Keratinocyte (primary cell): ENCODE data around the gene HOXD8. TPM values are rescaled to one million over a fixed set of nuclear protein-coding genes. Genes with fewer than 3 reads are reported as not detected.
A peak's percentile ranks its signal among the peaks of the same experiment; 100 is the strongest.

Source experiments
- DNase-seq: peaks from one replicate; pipeline ENCODE4 v3.0.0-alpha.2; 2011; ENCODE audit warnings: low read depth, missing footprints, low spot score
- FAIRE-seq: peaks from 2 replicates; lab custom pipeline; 2011; peaks lifted over from hg19 to GRCh38; lab: Jason Lieb, UNC
- H2AFZ ChIP-seq: 2 replicates; pipeline ENCODE4 v1.6.0; 2012; ENCODE audit warnings: low read length, control low read depth, inconsistent platforms; ENCODE audit not compliant: control insufficient read depth
- H3K27ac ChIP-seq: 2 replicates; pipeline ENCODE4 v1.5.1; 2011; ENCODE audit warnings: low read length; ENCODE audit not compliant: control insufficient read depth, insufficient read depth
- H3K27me3 ChIP-seq: 3 replicates; pipeline ENCODE4 v1.6.0; 2011; ENCODE audit warnings: low read length; ENCODE audit not compliant: control insufficient read depth, insufficient read depth; ENCODE audit errors: extremely low read depth
- H3K36me3 ChIP-seq, 2 experiments: 2 replicates in 1 of 2; 3 replicates in 1 of 2; pipeline ENCODE4 v1.5.1; 2011; ENCODE audit warnings: low read length in 2 of 2, mild to moderate bottlenecking in 1 of 2; ENCODE audit not compliant: control insufficient read depth in 2 of 2, insufficient read depth in 2 of 2; ENCODE audit errors: extremely low read depth in 1 of 2
- H3K4me1 ChIP-seq: 3 replicates; pipeline ENCODE4 v1.5.1; 2011; ENCODE audit warnings: low read length; ENCODE audit not compliant: control insufficient read depth, insufficient read depth; ENCODE audit errors: extremely low read depth
- H3K4me2 ChIP-seq: 3 replicates; pipeline ENCODE4 v1.6.0; 2011; ENCODE audit warnings: low read depth, low read length; ENCODE audit not compliant: control insufficient read depth, insufficient read depth; ENCODE audit errors: extremely low read depth
- H3K4me3 ChIP-seq, 3 experiments: fragments of 200-600 bp in 1 of 3; sonication (generic) in 1 of 3; 2 replicates in 2 of 3; 3 replicates in 1 of 3; pipeline ENCODE4 v1.5.1; 2011 to 2016; ENCODE audit warnings: low read length in 3 of 3, mild to moderate bottlenecking in 3 of 3, control low read depth in 2 of 3, inconsistent platforms in 1 of 3, low read depth in 1 of 3, mixed read lengths in 1 of 3, mixed run types in 1 of 3, moderate library complexity in 1 of 3; ENCODE audit not compliant: control insufficient read depth in 2 of 3, insufficient read depth in 2 of 3; ENCODE audit errors: extremely low read depth in 1 of 3
- H3K79me2 ChIP-seq: 2 replicates; pipeline ENCODE4 v1.6.0; 2012; ENCODE audit warnings: low read length; ENCODE audit not compliant: control insufficient read depth, insufficient read depth
- H3K9ac ChIP-seq: 3 replicates; pipeline ENCODE4 v1.6.0; 2011; ENCODE audit warnings: low read length; ENCODE audit not compliant: control insufficient read depth, insufficient read depth; ENCODE audit errors: extremely low read depth
- H3K9me1 ChIP-seq: 3 replicates; pipeline ENCODE4 v1.6.0; 2011; ENCODE audit warnings: low read length; ENCODE audit not compliant: control insufficient read depth, insufficient read depth; ENCODE audit errors: extremely low read depth
- H3K9me3 ChIP-seq: 2 replicates; pipeline ENCODE4 v1.5.1; 2012; ENCODE audit warnings: low read depth, low read length; ENCODE audit not compliant: control insufficient read depth
- H4K20me1 ChIP-seq: 3 replicates; pipeline ENCODE4 v1.6.0; 2011; ENCODE audit warnings: low read length; ENCODE audit not compliant: control insufficient read depth, insufficient read depth; ENCODE audit errors: extremely low read depth
- EZH2 ChIP-seq: IDR thresholded peaks from one replicate; pipeline ENCODE4 v1.6.1; 2012; ENCODE audit warnings: inconsistent platforms, mild to moderate bottlenecking, low read length, moderate library complexity
- dilution Hi-C: fragments of 300-500 bp; cut with MboI; formaldehyde crosslinking; loops from one replicate; pipeline ENCODE4 v1.7.0; 2020; ENCODE audit warnings: low sequenced_read_pairs; ENCODE audit not compliant: extremely low pct_ligation_motif_present
- polyA plus RNA-seq, 5 experiments: library from polyadenylated mRNA; depleted of rRNA in 3 of 5; stranded (reverse) in 3 of 5; stranded (forward) in 1 of 5; unstranded in 1 of 5; fragments of >200 nt; gene quantifications; 1 replicate in 1 of 5; 2 replicates in 3 of 5; 3 replicates in 1 of 5; pipeline versions ENCODE4 v1.2.1 to v1.2.3, GENCODE V29; 2011 to 2012; ENCODE audit warnings: missing spikeins in 2 of 5, low read depth in 1 of 5, low replicate concordance in 1 of 5
- TF ChIP-seq, protein P1 (sequence below), 3 experiments: IDR thresholded peaks in 1 of 3; conservative IDR thresholded peaks in 1 of 3; optimal IDR thresholded peaks in 1 of 3; 2 replicates in 2 of 3; 3 replicates in 1 of 3; pipeline versions ENCODE3 to v1.5.1; 2011; ENCODE audit warnings: low read length in 3 of 3, mild to moderate bottlenecking in 3 of 3, moderate library complexity in 2 of 3, control low read depth in 1 of 3, inconsistent platforms in 1 of 3; ENCODE audit not compliant: insufficient read depth in 2 of 3; ENCODE audit errors: extremely low read depth in 1 of 3

Gene HOXD8
- polyA plus RNA-seq, 1 donor (not counting 4 experiments of a cell fraction or from before 2014, with no cell fraction given): not detected

DNA sequence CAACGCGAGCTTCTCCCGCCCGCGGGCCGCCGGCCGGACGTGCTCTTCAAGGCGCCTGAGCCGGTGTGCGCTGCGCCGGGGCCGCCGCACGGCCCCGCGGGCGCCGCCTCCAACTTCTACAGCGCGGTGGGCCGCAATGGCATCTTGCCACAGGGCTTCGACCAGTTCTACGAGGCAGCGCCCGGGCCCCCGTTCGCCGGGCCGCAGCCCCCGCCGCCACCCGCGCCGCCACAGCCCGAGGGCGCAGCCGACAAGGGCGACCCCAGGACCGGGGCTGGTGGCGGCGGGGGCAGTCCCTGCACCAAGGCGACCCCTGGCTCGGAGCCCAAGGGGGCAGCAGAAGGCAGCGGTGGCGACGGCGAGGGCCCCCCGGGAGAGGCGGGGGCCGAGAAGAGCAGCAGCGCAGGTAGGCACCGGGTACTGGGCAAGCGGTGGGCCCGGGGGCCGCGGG, 21.7 kb upstream of the HOXD8 start:
- DNase-seq (no peak), FAIRE-seq (no peak)
- Histone ChIP-seq H3K27ac (no peak overlapping the region), H3K9me1 (no peaks in the 10 kb centered on the region), H4K20me1 (peaks cover 2% of the 10 kb centered on the region), H3K9ac (no peak overlapping the region), H3K4me1 (peaks cover 5% of the 10 kb centered on the region), H3K36me3 (no peaks in the 10 kb centered on the region), H3K9me3 (no peaks in the 10 kb centered on the region), H3K79me2 (no peaks in the 10 kb centered on the region), H3K27me3 (peaks cover 95% of the 10 kb centered on the region), H3K4me2 (no peak overlapping the region), H2AFZ (no peak overlapping the region), H3K4me3 (no peak overlapping the region)
- TF ChIP-seq, protein P1, sequence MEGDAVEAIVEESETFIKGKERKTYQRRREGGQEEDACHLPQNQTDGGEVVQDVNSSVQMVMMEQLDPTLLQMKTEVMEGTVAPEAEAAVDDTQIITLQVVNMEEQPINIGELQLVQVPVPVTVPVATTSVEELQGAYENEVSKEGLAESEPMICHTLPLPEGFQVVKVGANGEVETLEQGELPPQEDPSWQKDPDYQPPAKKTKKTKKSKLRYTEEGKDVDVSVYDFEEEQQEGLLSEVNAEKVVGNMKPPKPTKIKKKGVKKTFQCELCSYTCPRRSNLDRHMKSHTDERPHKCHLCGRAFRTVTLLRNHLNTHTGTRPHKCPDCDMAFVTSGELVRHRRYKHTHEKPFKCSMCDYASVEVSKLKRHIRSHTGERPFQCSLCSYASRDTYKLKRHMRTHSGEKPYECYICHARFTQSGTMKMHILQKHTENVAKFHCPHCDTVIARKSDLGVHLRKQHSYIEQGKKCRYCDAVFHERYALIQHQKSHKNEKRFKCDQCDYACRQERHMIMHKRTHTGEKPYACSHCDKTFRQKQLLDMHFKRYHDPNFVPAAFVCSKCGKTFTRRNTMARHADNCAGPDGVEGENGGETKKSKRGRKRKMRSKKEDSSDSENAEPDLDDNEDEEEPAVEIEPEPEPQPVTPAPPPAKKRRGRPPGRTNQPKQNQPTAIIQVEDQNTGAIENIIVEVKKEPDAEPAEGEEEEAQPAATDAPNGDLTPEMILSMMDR (optimal IDR thresholded peaks at IDR 0.05 in 1 of 3, IDR thresholded peaks at IDR 0.05 in 1 of 3, conservative IDR thresholded peaks at IDR 0.05 in 1 of 3; ENCODE audit: extremely low read depth in 1 of 3, insufficient read depth in 2 of 3, low read length in 3 of 3): no peak
- no peak for TF ChIP-seq EZH2
- dilution Hi-C loops: no loop called here

GRCh38 chr2:176109192-176109901, 20.2 kb upstream of the HOXD8 start:
- TF ChIP-seq, protein P1 (optimal IDR thresholded peaks at IDR 0.05 in 1 of 3, IDR thresholded peaks at IDR 0.05 in 1 of 3, conservative IDR thresholded peaks at IDR 0.05 in 1 of 3; ENCODE audit: extremely low read depth in 1 of 3, insufficient read depth in 2 of 3, low read length in 3 of 3): no peak
- TF ChIP-seq EZH2: peak; percentile 6
- dilution Hi-C loops: no loop called here
- Histone ChIP-seq H3K9ac (no peak overlapping the region), H3K79me2 (no peaks in the 10 kb centered on the region), H3K4me2 (no peak overlapping the region), H3K27ac (no peak overlapping the region), H3K36me3 (no peaks in the 10 kb centered on the region), H3K9me1 (no peaks in the 10 kb centered on the region), H2AFZ (no peak overlapping the region), H3K9me3 (no peaks in the 10 kb centered on the region), H4K20me1 (peaks cover 2% of the 10 kb centered on the region), H3K4me1 (peaks cover 2% of the 10 kb centered on the region), H3K4me3 (no peak overlapping the region), H3K27me3 (peaks cover 95% of the 10 kb centered on the region)
- no peak for FAIRE-seq
- DNase-seq: no peak
